OCI-LY1 (cell line): ENCODE results near the gene NFATC2IP.

Source experiments
- EZH2 ChIP-seq: fragments of 200-600 bp; sonication (generic), shearing (Covaris generic); IDR thresholded peaks from 2 replicates; pipeline ENCODE4 v1.8.0; 2017; ENCODE audit warnings: borderline replicate concordance, mixed run types, mild to moderate bottlenecking, antibody characterized with exemption, low read length, moderate library complexity, mixed read lengths
- TF ChIP-seq, protein P1 (sequence below): fragments of 200-600 bp; sonication (generic), shearing (Covaris generic); IDR thresholded peaks from 2 replicates; pipeline ENCODE4 v1.5.1; 2017; ENCODE audit warnings: mild to moderate bottlenecking, antibody characterized with exemption, low read length, moderate library complexity, mixed read lengths

DNA sequence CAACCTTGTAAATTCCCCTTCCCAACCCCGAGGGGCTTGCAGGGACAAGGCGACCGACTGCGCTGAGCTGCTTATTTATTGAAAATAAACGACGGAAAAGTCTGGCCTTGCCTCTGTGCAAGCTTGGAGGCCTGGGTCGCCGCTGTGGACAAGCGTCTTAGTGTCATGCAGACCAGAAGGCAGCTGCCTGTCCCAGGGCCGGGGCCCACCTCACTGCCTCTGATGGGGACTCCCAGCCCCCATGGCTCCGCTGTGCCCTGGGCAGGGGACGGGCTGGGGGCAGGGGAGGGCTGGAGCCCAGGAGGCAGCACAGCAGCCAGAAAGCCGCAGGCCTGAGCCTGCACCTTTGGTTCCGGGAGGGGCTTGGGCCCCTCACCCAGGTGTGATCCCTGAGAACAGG, 46.4 kb upstream of the NFATC2IP start:
- TF ChIP-seq EZH2 = no peak
- TF ChIP-seq, protein P1, sequence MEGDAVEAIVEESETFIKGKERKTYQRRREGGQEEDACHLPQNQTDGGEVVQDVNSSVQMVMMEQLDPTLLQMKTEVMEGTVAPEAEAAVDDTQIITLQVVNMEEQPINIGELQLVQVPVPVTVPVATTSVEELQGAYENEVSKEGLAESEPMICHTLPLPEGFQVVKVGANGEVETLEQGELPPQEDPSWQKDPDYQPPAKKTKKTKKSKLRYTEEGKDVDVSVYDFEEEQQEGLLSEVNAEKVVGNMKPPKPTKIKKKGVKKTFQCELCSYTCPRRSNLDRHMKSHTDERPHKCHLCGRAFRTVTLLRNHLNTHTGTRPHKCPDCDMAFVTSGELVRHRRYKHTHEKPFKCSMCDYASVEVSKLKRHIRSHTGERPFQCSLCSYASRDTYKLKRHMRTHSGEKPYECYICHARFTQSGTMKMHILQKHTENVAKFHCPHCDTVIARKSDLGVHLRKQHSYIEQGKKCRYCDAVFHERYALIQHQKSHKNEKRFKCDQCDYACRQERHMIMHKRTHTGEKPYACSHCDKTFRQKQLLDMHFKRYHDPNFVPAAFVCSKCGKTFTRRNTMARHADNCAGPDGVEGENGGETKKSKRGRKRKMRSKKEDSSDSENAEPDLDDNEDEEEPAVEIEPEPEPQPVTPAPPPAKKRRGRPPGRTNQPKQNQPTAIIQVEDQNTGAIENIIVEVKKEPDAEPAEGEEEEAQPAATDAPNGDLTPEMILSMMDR = no peak
